GM10248 (cell line): ENCODE results near the gene FBXL17.

Source experiments
- CTCF ChIA-PET: fragments of 300-600 bp; sonication (Branson Sonifier 250); formaldehyde crosslinking; extraction: SDS; loops from one replicate; lab custom pipeline; 2021; ENCODE audit warnings: antibody characterized with exemption; lab: Yijun Ruan, JAX
- POLR2A ChIA-PET: fragments of 350-650 bp; sonication (Branson Sonifier 250); formaldehyde crosslinking; extraction: SDS; loops from one replicate; lab custom pipeline; 2020; ENCODE audit warnings: antibody characterized with exemption; lab: Yijun Ruan, JAX
- DNase-seq: peaks from one replicate; pipeline ENCODE4 v3.0.0; 2012; ENCODE audit errors: extremely low spot score
- TF ChIP-seq, protein P1 (sequence below): IDR thresholded peaks from 2 replicates; pipeline ENCODE4 v1.5.1; 2012; ENCODE audit warnings: mild to moderate bottlenecking, low read depth; ENCODE audit errors: extremely low read depth, missing control alignments, control extremely low read depth

Gene FBXL17

DNA sequence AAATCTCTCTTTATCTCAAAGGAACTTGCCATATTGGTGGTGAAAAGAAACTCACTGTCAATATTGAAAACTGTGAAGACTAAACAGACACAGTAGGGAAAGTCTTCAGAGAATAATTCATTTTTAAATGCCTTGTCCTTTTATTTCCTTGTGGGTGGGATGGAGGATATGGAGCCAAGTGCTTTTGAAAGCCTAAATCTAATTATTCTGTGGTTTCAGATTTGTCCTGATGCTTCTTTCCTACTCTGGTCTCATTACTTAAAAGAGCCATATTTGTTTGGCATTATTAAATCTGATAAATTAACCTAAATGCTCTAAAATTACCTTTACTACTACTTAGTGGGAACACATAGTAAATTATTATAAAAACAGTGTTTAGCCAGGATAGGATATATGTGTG is 452.8 kb downstream of the FBXL17 start:
- CTCF ChIA-PET = interaction anchor here (0.7 kb wide), 1 partner anchor 20 kb away, joined by 3 read pairs; no protein-coding TSS in a partner anchor
- TF ChIP-seq, protein P1, sequence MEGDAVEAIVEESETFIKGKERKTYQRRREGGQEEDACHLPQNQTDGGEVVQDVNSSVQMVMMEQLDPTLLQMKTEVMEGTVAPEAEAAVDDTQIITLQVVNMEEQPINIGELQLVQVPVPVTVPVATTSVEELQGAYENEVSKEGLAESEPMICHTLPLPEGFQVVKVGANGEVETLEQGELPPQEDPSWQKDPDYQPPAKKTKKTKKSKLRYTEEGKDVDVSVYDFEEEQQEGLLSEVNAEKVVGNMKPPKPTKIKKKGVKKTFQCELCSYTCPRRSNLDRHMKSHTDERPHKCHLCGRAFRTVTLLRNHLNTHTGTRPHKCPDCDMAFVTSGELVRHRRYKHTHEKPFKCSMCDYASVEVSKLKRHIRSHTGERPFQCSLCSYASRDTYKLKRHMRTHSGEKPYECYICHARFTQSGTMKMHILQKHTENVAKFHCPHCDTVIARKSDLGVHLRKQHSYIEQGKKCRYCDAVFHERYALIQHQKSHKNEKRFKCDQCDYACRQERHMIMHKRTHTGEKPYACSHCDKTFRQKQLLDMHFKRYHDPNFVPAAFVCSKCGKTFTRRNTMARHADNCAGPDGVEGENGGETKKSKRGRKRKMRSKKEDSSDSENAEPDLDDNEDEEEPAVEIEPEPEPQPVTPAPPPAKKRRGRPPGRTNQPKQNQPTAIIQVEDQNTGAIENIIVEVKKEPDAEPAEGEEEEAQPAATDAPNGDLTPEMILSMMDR = no peak

DNA sequence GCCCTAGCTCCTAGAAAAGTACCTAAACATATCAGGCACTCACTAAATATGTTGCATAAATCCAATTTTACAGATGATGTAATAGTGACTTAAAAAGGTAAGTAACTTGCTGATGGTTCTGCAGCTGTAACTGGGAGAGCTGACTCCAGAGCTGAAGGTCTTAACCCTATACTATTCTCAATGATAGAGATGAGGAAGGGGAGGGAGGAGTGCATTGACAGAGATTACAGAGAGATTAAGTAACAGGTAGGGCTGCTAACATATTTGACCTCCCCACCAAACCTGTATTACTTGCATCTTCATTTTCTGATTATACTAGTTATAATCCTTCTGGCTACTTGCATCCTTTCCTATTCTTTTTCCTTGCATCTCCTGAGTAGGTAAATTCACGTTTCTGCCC is 455.8 kb downstream of the FBXL17 start:
- CTCF ChIA-PET = no interaction called here

More for the DNA sequence above, 452.8 kb downstream of the FBXL17 start:
- DNase-seq = no peak
- POLR2A ChIA-PET = no interaction called here

DNA sequence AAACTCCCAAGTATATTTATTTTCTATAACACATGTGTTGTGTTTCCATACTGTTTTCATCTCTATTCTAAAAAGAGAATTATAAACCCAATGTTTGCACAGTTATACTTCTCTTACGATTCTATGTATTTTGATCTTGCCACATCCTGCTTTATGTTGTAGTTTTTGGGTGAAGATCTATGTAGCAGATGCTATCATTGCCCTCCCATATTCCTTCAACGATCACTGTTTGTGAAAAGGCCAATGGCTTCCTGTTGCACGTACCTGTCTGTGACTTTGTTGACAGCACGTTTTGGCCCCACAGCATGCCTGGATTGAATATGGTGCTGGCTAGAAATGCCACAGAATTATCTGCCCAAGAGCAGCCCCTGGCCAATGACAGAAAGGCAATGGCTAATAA is 456.7 kb downstream of the FBXL17 start:
- POLR2A ChIA-PET = no interaction called here
- TF ChIP-seq, protein P1 = no peak
- CTCF ChIA-PET = no interaction called here
- no peak for DNase-seq

More for the DNA sequence above, 455.8 kb downstream of the FBXL17 start:
- POLR2A ChIA-PET = no interaction called here
- TF ChIP-seq, protein P1 = no peak
- no peak for DNase-seq

DNA sequence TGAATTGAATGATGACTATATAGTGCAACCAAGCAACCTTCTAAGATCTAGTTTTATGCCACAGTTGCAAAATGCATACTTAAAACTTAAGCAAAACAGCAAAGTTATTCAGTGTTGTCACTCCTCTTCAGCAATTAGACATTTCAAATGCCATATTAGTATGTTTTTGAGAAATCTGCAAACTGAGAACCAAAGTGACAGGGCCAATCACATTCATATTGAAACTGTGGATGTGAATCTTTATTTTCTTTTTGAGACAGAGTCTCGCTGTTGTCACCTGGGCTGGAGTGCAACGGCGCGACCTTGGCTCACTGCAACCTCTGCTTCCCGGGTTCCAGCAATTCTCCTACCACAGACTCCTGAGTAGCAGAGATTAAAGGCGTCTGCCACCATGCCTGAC is 461.9 kb downstream of the FBXL17 start:
- no peak for DNase-seq
- ChIA-PET POLR2A (no interaction called here), CTCF (no interaction called here)
- TF ChIP-seq, protein P1 = no peak

DNA sequence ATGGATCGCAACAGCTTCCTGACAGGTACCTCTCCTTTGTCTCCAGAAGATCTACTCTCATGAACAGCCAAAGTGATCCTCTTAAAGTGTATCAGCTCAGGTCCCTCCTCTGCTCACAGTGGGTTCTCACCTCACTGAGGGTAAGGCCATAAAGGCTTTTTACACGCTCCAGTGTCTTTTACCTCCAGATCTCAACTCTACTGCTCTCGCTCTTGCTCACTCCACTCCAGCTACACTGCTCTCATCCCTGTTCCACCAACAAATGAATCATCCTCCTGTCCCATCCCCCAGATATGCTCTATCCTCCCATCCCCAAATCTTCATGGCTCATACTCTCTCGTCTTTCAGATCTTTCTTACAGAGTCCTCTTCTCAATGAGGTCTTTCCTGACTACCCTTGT is 462.5 kb downstream of the FBXL17 start:
- TF ChIP-seq, protein P1 = no peak
- ChIA-PET CTCF (interaction anchor here (1.6 kb wide), 1 partner anchor 223 kb away, joined by 3 read pairs; no protein-coding TSS in a partner anchor), POLR2A (no interaction called here)
- no peak for DNase-seq

DNA sequence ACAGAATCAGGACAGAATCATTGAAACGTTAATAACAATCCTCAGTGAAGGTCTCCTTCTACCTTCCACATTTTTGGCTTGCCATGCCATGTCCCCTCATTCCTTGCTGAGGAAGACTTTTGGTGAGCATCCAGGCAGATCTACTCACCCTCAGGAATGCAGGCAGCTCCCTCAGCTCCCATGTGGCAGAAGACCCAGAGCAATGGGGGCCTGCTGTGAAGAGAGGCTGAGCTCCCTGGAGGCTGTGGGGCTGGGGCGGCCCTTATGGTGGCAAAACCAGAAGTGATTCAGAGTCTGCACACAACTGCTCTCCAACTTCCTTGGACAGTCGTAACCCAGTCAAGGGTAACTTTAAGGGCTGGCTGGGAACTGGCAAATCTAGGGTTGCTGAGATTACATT is 463.9 kb downstream of the FBXL17 start:
- POLR2A ChIA-PET = no interaction called here
- CTCF ChIA-PET = interaction anchor here (1.4 to 1.6 kb wide), 2 partner anchors 39 to 222 kb away, joined by 3 to 4 read pairs; no protein-coding TSS in a partner anchor
- DNase-seq = no peak
- TF ChIP-seq, protein P1 = no peak
